HK-2 (cell line): Measurements from ENCODE around the gene CEP19.

Experiments used
- DNase-seq: peaks from one replicate; pipeline ENCODE4 v3.0.0-alpha.2; 2018; ENCODE audit not compliant: unreplicated experiment

CEP19 gene

DNA sequence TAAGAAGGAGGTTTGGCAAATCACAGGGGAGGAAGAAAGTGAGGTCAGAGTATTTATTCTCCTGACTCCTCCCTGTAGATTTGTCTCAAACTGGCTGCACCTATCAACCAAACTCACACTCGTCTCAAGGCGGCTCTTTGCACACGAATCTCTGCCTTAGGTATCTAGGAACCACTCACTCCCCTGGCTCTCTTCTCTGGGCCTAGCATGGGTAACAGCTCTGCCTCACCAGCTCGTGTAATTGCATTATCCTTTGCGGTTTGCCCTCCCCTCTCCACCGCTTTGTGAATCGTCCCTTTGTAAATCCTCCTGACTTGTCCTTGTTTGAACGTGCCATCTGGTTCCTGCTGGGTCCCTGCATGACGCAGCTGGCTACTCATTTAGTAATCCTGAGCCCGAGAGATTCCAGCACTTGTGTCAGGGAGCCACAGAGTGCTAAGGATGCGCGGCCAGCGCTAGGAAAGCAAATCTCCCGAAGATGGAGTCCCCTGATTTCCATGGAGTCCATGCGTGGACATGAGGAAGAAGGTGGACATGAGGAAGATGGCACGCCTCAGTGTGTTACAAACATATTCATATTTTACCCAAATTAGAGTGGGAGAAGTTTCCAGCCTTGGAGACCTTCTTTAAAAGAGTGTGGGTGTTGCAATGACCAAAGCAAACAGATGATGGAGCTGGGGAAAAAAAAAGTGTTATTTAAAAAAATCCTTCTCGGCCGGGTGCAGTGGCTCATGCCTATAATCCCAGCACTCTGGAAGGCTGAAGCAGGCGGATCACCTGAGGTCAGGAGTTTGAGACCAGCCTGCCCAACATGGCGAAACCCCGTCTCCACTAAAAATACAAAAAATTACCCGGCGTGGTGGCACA, 45.8 kb downstream of the CEP19 start:
- DNase-seq: no peak

DNA sequence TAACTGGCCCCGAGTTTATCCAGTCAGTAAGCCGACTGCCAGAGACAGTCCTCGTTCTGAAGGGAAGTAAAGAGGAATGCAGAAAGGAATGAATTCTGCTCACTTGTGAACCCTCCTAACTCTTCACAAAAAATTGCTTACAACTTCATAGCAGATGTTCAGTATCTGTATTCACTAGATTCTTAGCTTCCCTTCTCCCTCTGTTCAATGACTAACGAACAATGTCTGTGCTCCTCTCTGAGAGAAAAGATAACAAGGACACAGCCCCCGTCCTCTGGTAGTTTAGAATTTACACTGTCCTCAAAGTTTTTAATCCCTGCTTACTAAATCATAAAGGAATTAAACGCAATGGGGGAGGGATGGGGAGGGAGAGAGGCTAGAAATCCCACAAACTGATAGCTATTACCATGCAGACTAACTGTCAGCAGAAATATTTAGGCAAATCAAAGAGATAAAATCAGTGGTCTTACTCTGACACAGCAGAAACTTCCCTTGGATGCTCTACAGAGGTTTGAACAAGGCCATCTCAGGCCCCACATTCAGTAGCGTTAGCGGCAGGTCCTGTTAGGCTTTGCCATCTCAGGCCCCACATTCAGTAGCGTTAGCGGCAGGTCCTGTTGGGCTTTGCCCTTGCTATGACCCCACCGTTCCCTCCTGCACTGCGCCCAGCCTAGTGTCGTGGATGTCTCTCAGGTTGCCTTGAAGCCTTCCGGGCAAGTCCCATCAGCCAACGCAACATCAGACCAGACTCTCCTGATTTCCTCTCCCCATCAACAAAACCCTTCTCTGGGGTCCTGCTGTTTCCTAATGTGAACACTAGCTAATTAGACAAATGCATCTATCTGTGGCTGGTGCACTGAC, 49.1 kb downstream of the CEP19 start:
- no peak for DNase-seq

DNA sequence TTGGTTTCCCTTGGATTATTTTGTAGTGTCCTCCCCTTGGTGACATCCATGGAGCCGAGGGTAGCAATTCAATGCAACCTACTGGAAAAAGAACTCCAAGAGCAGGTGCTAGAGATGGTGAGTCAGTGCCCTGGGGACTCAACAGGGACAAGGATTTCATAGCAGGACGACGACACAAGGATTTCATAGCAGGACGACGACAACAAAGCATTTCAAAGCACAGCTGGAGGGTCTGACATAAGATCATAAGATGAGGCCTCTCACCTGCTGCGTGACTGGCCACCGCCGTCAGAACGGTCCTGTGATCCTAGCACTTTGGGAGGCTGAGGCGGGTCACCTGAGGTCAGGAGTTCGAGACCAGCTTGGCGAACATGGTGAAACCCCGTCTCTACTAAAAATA, 50.0 kb downstream of the CEP19 start:
- no peak for DNase-seq

DNA sequence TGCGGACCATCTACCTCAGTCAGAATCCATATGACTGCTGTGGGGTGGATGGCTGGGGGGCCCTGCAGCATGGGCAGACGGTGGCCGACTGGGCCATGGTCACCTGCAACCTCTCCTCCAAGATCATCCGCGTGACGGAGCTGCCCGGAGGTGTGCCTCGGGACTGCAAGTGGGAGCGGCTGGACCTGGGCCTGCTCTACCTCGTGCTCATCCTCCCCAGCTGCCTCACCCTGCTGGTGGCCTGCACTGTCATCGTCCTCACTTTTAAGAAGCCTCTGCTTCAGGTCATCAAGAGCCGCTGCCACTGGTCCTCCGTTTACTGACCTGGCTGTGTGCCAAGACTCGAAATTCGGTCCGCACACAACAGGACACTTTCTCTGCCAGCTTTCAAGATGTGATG, 50.6 kb downstream of the CEP19 start:
- no peak for DNase-seq

DNA sequence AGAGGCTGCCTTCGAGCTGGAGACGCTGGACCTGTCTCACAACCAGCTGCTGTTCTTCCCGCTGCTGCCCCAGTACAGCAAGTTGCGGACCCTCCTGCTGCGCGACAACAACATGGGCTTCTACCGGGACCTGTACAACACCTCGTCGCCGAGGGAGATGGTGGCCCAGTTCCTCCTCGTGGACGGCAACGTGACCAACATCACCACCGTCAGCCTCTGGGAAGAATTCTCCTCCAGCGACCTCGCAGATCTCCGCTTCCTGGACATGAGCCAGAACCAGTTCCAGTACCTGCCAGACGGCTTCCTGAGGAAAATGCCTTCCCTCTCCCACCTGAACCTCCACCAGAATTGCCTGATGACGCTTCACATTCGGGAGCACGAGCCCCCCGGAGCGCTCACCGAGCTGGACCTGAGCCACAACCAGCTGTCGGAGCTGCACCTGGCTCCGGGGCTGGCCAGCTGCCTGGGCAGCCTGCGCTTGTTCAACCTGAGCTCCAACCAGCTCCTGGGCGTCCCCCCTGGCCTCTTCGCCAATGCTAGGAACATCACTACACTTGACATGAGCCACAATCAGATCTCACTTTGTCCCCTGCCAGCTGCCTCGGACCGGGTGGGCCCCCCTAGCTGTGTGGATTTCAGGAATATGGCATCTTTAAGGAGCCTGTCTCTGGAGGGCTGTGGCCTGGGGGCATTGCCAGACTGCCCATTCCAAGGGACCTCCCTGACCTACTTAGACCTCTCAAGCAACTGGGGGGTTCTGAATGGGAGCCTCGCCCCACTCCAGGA, 51.5 kb downstream of the CEP19 start:
- no peak for DNase-seq

DNA sequence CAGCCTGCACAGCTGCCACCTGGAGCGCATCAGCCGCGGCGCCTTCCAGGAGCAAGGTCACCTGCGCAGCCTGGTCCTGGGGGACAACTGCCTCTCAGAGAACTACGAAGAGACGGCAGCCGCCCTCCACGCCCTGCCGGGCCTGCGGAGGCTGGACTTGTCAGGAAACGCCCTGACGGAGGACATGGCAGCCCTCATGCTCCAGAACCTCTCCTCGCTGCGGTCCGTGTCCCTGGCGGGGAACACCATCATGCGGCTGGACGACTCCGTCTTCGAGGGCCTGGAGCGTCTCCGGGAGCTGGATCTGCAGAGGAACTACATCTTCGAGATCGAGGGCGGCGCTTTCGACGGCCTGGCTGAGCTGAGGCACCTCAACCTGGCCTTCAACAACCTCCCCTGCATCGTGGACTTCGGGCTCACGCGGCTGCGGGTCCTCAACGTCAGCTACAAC, 52.1 kb downstream of the CEP19 start:
- DNase-seq: no peak
